ENCODE measurements around the gene EIF5. TPM values are rescaled to one million over a fixed set of nuclear protein-coding genes. Genes with fewer than 3 reads are reported as not detected.
A peak's percentile ranks its signal among the peaks of the same experiment; 100 is the strongest.

EIF5 gene
- total RNA-seq, 1 experiment from 2014 or later = 356 TPM

DNA sequence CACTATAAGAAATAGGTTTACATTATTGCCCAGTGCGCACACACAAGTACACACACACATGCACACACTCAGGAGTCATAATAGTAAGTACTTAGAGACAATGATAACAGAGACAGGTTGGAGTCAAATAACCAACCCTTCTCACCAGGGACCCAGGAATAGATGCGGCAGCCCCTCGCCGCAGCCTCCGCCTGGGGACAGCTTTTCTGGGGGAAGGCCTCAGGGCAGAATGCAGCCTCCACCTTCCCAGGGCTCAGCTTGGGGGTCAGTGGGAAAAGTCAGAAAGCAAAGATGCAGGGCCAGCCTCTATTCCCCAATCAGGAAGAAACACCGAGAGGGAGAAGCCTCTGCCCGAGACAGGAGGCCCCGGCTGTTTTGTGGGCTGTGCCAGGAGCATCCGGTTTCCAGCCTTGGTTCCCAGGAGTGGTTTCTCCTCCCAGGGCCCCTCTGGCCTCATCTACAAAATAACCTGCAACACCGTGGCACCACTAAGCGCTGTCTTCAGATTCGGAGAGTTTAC is 23.4 kb upstream of the EIF5 start:
- Histone ChIP-seq H4K8ac (replicated peaks; ENCODE audit: insufficient read length, low read depth, low read length) (no peak overlapping the region), H3K79me2 (ENCODE audit: insufficient read depth, low read length) (no peaks in the 10 kb centered on the region), H2AK5ac (ENCODE audit: insufficient read length, low read length) (no peak overlapping the region), H2BK20ac (ENCODE audit: low read depth, low read length, poor library complexity, severe bottlenecking) (no peak overlapping the region), H3K18ac (ENCODE audit: insufficient read length, low read depth, low read length) (no peak overlapping the region), H3K14ac (ENCODE audit: insufficient read depth, low read length) (no peak overlapping the region), H3K27me3 (ENCODE audit: insufficient read depth, low read length) (no peaks in the 10 kb centered on the region), H2BK15ac (ENCODE audit: low read depth, low read length) (no peak overlapping the region), H3K4me2 (ENCODE audit: insufficient read depth, insufficient read length, low read length) (no peak overlapping the region), H2BK5ac (ENCODE audit: insufficient read length, low read length) (no peak overlapping the region), H3K4me1 (ENCODE audit: insufficient read depth, low read length) (no peaks in the 10 kb centered on the region), H4K20me1 (ENCODE audit: control insufficient read depth, insufficient read depth, insufficient read length) (no peaks in the 10 kb centered on the region), H3K79me1 (ENCODE audit: insufficient read depth, low read depth, low read length, poor library complexity, severe bottlenecking) (no peaks in the 10 kb centered on the region), H2BK120ac (ENCODE audit: low read depth, low read length, poor library complexity, severe bottlenecking) (no peak overlapping the region), H2BK12ac (ENCODE audit: insufficient read length, low read depth, low read length) (no peak overlapping the region), H2AFZ (ENCODE audit: low read length) (no peak overlapping the region), H3K27ac (ENCODE audit: insufficient read length, low read depth, low read length) (no peak overlapping the region), H3K23me2 (ENCODE audit: insufficient read length, low read depth, low read length, poor library complexity, severe bottlenecking) (no peaks in the 10 kb centered on the region), H3K4ac (ENCODE audit: low read depth, low read length) (no peak overlapping the region), H3K9ac (ENCODE audit: extremely low read depth, insufficient read length, low read length) (no peak overlapping the region), H4K5ac (ENCODE audit: insufficient read length, low read depth, low read length) (no peak overlapping the region), H3K9me3 (ENCODE audit: control insufficient read depth, low read depth, low read length) (no peaks in the 10 kb centered on the region), H3K23ac (ENCODE audit: insufficient read length, low read depth, low read length) (no peak overlapping the region), H4K91ac (ENCODE audit: insufficient read length, low read depth, low read length) (no peak overlapping the region), H3T11ph (ENCODE audit: low read length) (no peak overlapping the region), H3K56ac (ENCODE audit: insufficient read length, low read depth, low read length) (no peak overlapping the region)
- Mint-ChIP-seq H3K27ac (peak overlapping the region in 1 of 3 experiments; percentile 75; a peak in 2 of 7 replicates), H3K4me1 (peaks cover 1 to 2% of the 10 kb centered on the region in 2 experiments; a peak in 1 of 4 replicates), H3K4me3 (no peak overlapping the region), H3K9me3 (peaks cover 4 to 7% of the 10 kb centered on the region in 2 experiments; a peak in 3 of 5 replicates), H3K27me3 (ENCODE audit: low read depth) (peaks cover 4% of the 10 kb centered on the region), H3K36me3 (ENCODE audit: insufficient read depth in 1 of 3, low read depth in 3 of 3) (no peaks in the 10 kb centered on the region)
- DNase-seq = no peak
- whole genome bisulfite sequencing (ENCODE audit: extremely low coverage, insufficient read length, low lambda C conversion rate) = no CpG with 5 or more reads among the region's 12 CpGs
- TF ChIP-seq, protein P1, sequence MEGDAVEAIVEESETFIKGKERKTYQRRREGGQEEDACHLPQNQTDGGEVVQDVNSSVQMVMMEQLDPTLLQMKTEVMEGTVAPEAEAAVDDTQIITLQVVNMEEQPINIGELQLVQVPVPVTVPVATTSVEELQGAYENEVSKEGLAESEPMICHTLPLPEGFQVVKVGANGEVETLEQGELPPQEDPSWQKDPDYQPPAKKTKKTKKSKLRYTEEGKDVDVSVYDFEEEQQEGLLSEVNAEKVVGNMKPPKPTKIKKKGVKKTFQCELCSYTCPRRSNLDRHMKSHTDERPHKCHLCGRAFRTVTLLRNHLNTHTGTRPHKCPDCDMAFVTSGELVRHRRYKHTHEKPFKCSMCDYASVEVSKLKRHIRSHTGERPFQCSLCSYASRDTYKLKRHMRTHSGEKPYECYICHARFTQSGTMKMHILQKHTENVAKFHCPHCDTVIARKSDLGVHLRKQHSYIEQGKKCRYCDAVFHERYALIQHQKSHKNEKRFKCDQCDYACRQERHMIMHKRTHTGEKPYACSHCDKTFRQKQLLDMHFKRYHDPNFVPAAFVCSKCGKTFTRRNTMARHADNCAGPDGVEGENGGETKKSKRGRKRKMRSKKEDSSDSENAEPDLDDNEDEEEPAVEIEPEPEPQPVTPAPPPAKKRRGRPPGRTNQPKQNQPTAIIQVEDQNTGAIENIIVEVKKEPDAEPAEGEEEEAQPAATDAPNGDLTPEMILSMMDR (conservative IDR thresholded peaks at IDR 0.05) = no peak

All from H9 (cell line).